Testis (tissue), 2 donors: ENCODE data around the gene FGFR3.

Source experiments
- CTCF ChIP-seq, 3 experiments: fragments of 450-650 bp in 2 of 3; fragments of 200-600 bp in 1 of 3; sonication (generic) in 1 of 3; IDR thresholded peaks; one replicate each; pipeline ENCODE4 v1.5.1; 2016 to 2019; ENCODE audit warnings: antibody characterized with exemption in 3 of 3, mild to moderate bottlenecking in 2 of 3, moderate library complexity in 1 of 3
- POLR2A ChIP-seq: fragments of 450-650 bp; IDR thresholded peaks from one replicate; pipeline ENCODE4 v1.6.1; 2017; ENCODE audit warnings: antibody characterized with exemption, mild to moderate bottlenecking, moderate library complexity

- TF ChIP-seq CTCF (IDR thresholded peaks at IDR 0.05) (no peak), POLR2A (no peak)
These were observed 8.7 kb upstream of the FGFR3 start for GRCh38 chr4:1784395-1784788.
